Liver (tissue), 3 donors: ENCODE data around the gene EDC4.

Experiments used
- EGR1 ChIP-seq, 2 donors: IDR thresholded peaks; 2 replicates each; pipeline ENCODE4 v1.6.1; 2016 to 2018; ENCODE audit warnings: antibody characterized with exemption in 2 of 2, low read depth in 2 of 2
- FOXA2 ChIP-seq: IDR thresholded peaks from 2 replicates; pipeline ENCODE4 v1.6.1; 2016; ENCODE audit warnings: antibody characterized with exemption
- GABPA ChIP-seq, 2 donors: IDR thresholded peaks in 1 of 2; conservative IDR thresholded peaks in 1 of 2; 2 replicates each; pipeline ENCODE4 v1.6.1; 2016; ENCODE audit warnings: antibody characterized with exemption in 2 of 2, mild to moderate bottlenecking in 1 of 2, moderate library complexity in 1 of 2
- JUND ChIP-seq, 2 donors: IDR thresholded peaks; 2 replicates each; pipeline ENCODE4 v1.6.1; 2016; ENCODE audit warnings: antibody characterized with exemption in 2 of 2
- NR2F2 ChIP-seq: IDR thresholded peaks from 2 replicates; pipeline ENCODE4 v1.6.1; 2016; ENCODE audit warnings: antibody characterized with exemption
- RAD21 ChIP-seq, 2 donors: IDR thresholded peaks; 2 replicates each; pipeline ENCODE4 v1.6.1; 2016; ENCODE audit warnings: antibody characterized with exemption in 2 of 2, mild to moderate bottlenecking in 2 of 2
- RXRA ChIP-seq, 2 donors: IDR thresholded peaks; 2 replicates each; pipeline ENCODE4 v1.6.1; 2017 to 2018; ENCODE audit warnings: antibody characterized with exemption in 2 of 2, mild to moderate bottlenecking in 1 of 2
- SP1 ChIP-seq: IDR thresholded peaks from 2 replicates; pipeline ENCODE4 v1.6.1; 2018; ENCODE audit warnings: antibody characterized with exemption, mild to moderate bottlenecking
- TAF1 ChIP-seq: conservative IDR thresholded peaks from 2 replicates; pipeline ENCODE4 v1.6.1; 2016; ENCODE audit warnings: antibody characterized with exemption, mild to moderate bottlenecking
- YY1 ChIP-seq: IDR thresholded peaks from 2 replicates; pipeline ENCODE4 v1.6.1; 2016; ENCODE audit warnings: antibody characterized with exemption, mild to moderate bottlenecking
- TF ChIP-seq, protein P1 (sequence below): fragments of 150-350 bp; IDR thresholded peaks from 2 replicates; pipeline ENCODE4 v1.5.1; 2017; ENCODE audit warnings: improper control_type of control experiment, low read depth, low read length; ENCODE audit not compliant: missing input control
- TF ChIP-seq, protein P2 (sequence below): IDR thresholded peaks from 2 replicates; pipeline ENCODE4 v1.6.1; 2016; ENCODE audit warnings: antibody characterized with exemption
- TF ChIP-seq, protein P3 (sequence below): IDR thresholded peaks from 2 replicates; pipeline ENCODE4 v1.6.1; 2016; ENCODE audit warnings: antibody characterized with exemption, mild to moderate bottlenecking
- TF ChIP-seq, protein P4 (sequence below): IDR thresholded peaks from 2 replicates; pipeline ENCODE4 v1.6.1; 2016; ENCODE audit warnings: antibody characterized with exemption
- donor health status: healthy.
- donor health status: healthy.

DNA sequence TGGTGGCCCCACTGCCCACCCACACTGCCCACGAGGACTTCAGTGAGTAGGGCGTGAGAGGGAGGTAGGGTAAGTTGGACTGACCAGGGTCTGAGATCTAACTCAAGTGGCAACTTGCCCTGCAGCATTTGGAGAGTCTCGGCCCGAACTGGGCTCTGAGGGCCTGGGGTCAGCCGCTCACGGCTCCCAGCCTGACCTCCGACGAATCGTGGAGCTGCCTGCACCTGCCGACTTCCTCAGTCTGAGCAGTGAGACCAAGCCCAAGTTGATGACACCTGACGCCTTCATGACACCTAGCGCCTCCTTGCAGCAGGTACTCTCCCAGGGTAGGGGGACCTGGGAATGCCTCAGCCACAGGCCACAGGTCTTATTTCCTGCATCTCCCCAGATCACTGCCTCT lies 6.6 kb downstream of the EDC4 start:
- no peak for TF ChIP-seq GABPA (IDR thresholded peaks at IDR 0.05 in 1 of 2, conservative IDR thresholded peaks at IDR 0.05 in 1 of 2)
- TF ChIP-seq, protein P1, sequence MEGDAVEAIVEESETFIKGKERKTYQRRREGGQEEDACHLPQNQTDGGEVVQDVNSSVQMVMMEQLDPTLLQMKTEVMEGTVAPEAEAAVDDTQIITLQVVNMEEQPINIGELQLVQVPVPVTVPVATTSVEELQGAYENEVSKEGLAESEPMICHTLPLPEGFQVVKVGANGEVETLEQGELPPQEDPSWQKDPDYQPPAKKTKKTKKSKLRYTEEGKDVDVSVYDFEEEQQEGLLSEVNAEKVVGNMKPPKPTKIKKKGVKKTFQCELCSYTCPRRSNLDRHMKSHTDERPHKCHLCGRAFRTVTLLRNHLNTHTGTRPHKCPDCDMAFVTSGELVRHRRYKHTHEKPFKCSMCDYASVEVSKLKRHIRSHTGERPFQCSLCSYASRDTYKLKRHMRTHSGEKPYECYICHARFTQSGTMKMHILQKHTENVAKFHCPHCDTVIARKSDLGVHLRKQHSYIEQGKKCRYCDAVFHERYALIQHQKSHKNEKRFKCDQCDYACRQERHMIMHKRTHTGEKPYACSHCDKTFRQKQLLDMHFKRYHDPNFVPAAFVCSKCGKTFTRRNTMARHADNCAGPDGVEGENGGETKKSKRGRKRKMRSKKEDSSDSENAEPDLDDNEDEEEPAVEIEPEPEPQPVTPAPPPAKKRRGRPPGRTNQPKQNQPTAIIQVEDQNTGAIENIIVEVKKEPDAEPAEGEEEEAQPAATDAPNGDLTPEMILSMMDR = no peak
- TF ChIP-seq, protein P2, sequence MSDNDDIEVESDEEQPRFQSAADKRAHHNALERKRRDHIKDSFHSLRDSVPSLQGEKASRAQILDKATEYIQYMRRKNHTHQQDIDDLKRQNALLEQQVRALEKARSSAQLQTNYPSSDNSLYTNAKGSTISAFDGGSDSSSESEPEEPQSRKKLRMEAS = no peak
- TF ChIP-seq, protein P3, sequence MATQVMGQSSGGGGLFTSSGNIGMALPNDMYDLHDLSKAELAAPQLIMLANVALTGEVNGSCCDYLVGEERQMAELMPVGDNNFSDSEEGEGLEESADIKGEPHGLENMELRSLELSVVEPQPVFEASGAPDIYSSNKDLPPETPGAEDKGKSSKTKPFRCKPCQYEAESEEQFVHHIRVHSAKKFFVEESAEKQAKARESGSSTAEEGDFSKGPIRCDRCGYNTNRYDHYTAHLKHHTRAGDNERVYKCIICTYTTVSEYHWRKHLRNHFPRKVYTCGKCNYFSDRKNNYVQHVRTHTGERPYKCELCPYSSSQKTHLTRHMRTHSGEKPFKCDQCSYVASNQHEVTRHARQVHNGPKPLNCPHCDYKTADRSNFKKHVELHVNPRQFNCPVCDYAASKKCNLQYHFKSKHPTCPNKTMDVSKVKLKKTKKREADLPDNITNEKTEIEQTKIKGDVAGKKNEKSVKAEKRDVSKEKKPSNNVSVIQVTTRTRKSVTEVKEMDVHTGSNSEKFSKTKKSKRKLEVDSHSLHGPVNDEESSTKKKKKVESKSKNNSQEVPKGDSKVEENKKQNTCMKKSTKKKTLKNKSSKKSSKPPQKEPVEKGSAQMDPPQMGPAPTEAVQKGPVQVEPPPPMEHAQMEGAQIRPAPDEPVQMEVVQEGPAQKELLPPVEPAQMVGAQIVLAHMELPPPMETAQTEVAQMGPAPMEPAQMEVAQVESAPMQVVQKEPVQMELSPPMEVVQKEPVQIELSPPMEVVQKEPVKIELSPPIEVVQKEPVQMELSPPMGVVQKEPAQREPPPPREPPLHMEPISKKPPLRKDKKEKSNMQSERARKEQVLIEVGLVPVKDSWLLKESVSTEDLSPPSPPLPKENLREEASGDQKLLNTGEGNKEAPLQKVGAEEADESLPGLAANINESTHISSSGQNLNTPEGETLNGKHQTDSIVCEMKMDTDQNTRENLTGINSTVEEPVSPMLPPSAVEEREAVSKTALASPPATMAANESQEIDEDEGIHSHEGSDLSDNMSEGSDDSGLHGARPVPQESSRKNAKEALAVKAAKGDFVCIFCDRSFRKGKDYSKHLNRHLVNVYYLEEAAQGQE = no peak
- TF ChIP-seq TAF1 = no peak
- no peak for TF ChIP-seq RXRA (IDR thresholded peaks at IDR 0.05)
- TF ChIP-seq EGR1 (IDR thresholded peaks at IDR 0.05; ENCODE audit: low read depth in 2 of 2) = no peak
- no peak for TF ChIP-seq YY1
- no peak for TF ChIP-seq JUND (IDR thresholded peaks at IDR 0.05)
- TF ChIP-seq, protein P4, sequence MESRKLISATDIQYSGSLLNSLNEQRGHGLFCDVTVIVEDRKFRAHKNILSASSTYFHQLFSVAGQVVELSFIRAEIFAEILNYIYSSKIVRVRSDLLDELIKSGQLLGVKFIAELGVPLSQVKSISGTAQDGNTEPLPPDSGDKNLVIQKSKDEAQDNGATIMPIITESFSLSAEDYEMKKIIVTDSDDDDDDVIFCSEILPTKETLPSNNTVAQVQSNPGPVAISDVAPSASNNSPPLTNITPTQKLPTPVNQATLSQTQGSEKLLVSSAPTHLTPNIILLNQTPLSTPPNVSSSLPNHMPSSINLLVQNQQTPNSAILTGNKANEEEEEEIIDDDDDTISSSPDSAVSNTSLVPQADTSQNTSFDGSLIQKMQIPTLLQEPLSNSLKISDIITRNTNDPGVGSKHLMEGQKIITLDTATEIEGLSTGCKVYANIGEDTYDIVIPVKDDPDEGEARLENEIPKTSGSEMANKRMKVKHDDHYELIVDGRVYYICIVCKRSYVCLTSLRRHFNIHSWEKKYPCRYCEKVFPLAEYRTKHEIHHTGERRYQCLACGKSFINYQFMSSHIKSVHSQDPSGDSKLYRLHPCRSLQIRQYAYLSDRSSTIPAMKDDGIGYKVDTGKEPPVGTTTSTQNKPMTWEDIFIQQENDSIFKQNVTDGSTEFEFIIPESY = no peak
- no peak for TF ChIP-seq NR2F2
- TF ChIP-seq FOXA2 = no peak
- TF ChIP-seq RAD21 (IDR thresholded peaks at IDR 0.05) = no peak
- no peak for TF ChIP-seq SP1
